GM21528 (cell line): Measurements from ENCODE around the gene SPON1.
"Not testable (repeated sequence)": the region's sequence is repeated elsewhere in the genome, so short reads cannot be mapped to it uniquely, and the experiment has no call there.

Experiments
- ATAC-seq: cut with Tn5 transposase; IDR thresholded peaks from one replicate; pipeline ENCODE4 v1.9.1; 2021; ENCODE audit warnings: mild to moderate bottlenecking, moderate library complexity; ENCODE audit not compliant: unreplicated experiment, low FRiP score

Gene SPON1

DNA sequence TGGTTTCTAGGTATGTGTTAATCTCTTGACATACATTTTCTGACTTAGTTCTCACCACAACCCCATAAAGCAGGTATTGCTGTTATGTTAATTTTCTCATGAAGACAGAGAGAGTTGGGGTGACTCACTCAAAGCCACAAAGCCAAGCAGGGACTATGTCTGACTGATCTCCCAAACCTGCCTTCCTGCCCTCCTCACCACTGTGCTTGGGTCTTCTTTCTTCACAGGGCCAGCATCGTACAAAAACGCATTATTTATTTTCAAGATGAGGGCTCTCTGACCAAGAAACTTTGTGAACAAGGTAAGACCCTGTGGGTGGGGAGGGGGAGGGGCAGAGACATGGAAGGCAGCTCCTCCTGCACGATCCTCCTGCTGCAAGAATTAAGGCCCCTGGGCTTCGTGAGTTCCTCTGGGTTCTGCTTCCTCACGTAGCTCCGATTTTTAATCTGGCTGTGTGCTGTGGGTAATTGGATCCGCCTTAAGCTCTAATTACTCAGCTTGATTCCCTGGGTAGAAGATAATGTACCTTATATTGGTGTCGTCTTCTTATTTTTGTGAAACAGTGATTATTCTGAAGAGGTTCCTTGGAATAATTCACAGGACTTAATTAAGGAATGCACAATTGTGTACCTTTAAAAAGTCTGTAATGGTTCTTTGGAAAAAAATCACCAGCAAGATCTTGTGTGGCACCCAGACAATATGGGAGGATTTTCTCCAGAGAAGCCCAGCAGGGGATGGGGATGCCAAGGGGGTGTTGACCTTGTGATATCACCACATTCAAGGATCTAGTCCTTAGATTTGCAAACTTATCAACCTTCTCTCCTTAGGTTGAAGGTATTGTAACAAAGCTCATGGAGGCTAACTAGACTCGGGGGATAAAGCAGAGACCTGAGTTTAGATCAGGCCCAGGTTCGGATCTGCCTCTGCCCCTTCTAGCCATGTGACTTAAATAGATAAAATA, 112.9 kb downstream of the SPON1 start:
- no peak for ATAC-seq

GRCh38 chr11:14079011-14079410, 116.5 kb downstream of the SPON1 start:
- no peak for ATAC-seq

GRCh38 chr11:14079797-14080196, 117.3 kb downstream of the SPON1 start:
- ATAC-seq: no peak

DNA sequence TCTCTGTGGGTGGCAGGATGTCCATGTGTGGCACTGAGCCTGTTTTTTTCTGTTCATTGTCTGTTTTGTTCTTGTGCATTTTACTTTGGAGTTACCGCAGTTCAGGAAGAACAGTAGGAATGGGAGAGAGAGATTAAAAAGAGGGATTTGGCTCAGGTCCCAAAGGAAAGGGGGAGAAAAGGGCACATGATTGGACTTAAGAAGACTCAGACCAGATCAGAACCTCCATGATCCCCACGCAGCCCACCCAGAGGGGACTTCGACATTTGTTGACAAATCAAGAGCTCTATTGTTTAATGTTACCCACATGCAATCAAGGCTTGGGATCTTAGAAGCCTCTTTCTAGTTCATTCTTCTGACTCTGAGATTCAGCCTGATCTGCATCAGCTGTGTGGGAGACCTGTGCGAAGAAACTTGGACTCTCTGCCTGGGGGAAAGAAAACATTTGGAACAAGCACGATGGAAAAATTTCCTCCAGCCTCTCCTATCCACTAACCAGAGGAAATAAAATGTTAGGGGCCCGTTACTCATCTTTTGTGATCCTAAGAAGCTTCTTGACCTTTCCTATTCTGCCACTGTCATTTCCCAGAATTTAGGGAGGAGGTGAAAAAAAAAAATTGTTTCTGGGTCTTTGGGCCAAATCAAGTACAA, 119.2 kb downstream of the SPON1 start:
- ATAC-seq: no peak

DNA sequence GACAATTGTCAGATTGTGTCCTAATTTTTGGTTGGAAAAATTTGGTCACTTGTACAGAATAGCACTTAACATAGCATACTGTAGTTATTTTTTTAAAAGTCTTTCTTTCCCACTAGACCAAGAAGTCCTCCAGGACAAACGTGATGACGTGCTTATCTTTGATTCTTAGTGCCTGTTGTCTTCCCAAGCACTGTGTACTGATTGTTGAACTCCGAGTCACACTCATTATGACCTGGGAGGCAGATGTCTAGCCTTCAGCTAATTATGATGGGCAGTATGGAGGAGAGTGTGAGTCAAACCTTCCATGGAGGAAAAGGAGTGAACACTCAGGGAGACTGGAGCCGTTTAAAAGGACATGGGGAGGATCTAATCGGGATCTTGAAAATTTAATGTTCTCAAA, 119.8 kb downstream of the SPON1 start:
- no peak for ATAC-seq

DNA sequence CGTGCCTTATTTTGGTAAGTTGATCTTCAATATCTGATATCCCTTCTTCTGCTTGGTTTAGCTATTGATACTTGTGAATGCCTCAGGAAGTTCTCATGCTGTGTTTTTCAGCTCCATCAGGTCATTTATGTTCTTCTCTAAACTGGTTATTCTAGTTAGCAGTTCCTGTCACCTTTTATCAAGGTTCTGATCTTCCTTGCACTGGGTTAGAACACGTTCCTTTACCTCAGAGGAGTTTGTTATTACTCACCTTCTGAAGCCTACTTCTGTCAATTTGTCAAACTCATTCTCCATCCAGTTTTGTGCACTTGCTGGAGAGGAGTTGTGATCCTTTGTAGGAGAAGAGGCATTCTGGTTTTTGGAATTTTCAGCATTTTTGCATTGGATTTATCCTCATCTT, 126.3 kb downstream of the SPON1 start:
- ATAC-seq: not testable (repeated sequence)

DNA sequence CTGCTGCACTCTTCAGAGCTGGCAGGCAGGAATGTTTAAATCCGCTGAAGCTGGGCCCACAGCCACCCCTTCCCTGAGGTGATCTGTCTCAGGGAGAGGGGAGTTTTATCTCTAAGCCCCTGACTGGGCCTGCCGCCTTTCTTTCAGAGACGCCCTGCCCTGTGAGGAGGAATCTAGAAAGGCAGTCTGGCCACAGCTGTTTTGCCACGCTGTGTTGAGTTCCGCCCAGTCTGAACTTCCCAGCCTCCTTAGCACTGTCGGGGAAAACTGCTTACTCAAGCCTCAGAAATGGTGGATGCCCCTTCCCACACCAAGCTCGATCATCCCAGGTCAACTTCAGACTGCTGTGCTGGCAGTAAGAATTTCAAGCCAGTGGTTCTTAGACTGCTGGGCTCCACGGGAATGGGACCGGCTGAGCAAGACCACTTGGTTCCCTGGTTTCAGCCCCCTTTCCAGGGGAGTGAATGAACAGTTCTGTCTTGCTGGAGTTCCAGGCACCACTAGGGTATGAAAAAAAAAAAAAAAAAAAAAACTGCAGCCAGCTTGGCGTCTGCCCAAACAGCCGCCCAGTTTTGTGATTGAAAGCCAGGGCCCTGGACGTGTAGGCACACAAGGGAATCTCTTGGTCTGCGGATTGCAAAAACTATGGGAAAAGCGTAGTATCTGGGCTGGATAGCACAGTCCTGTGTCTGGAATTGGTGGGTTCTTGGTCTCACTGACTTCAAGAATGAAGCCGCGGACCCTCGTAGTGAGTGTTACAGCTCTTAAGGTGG, 127.4 kb downstream of the SPON1 start:
- no peak for ATAC-seq

DNA sequence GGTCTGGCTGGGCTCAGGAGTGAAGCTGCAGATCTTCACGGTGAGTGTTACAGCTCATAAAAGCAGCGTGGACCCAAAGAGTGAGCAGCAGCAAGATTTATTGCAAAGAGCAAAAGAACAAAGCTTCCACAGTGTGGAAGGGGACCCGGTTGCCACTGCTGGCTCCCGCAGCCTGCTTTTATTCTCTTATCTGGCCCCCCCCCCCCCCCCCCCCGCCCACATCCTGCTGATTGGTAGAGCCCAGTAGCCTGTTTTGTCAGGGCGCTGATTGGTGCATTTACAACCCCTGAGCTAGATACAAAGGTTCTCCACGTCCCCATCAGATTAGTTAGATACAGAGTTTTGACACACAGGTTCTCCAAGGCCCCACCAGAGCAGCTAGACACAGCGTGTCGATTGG, 128.1 kb downstream of the SPON1 start:
- ATAC-seq: not testable (repeated sequence)

- no peak for ATAC-seq
Observed at GRCh38 chr11:14093065-14093464, 130.5 kb downstream of the SPON1 start.

DNA sequence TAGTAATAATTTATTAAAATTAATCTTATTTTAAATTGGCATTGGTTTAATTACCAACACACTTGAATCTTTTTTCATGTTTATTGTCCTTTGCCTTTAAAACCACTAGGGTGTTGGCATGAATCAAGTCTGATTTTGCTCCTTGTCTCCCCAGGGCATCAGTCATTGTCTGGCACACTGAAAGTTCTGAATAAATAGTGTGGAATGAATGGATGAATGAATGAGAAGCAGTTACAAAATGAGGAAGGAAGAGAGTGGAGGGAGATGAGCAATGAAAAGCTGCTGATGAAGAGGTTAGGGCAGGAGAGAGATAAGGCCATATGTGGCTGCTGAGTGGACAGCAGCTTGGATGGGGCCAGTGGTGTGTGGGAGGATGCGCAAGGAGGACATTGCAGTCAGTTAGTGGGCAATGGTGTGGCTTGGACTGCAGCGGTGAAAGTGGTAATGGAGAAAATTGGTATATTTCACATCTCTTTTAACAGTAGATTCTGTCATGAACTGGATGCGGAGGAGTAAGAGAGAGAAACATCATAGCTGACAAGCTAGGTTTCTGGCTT, 132.0 kb downstream of the SPON1 start:
- no peak for ATAC-seq

DNA sequence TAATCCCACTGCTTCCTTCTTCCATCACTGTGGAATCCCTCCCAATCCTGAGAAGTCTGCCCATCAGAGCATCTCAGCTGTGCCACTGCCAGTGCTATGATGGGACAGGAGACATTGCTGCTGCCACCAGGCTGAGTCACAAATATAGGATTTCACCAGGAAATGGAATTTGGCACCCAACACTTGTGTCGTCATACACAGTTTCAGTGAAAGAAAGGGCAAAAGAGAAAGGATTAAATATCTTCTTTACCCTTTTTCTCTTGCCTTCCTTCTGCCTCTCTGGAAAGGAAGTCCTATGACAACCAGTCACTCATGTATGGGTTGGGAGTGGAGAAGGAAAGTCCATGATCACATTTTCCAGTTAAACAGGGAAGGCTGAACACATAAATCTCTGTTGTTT, 133.4 kb downstream of the SPON1 start:
- no peak for ATAC-seq

DNA sequence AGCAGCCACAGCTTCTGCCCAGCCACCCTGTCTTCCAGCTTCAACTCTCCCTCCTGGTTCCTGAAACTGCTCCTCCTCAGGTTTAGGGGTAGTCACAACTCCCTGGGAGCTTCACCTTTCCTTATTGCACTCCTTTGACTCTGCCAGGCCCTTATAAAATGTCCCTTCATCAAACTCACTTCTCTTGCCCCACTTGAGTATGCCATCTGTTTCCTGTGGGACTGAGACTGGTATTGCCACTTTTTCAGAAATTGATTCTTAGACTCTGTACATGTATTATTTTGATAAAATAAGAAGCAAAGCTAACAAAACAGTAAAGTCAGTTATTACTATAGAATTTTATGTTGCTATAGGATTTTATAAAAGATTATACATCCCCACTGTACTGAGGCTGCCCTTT, 134.1 kb downstream of the SPON1 start:
- no peak for ATAC-seq

DNA sequence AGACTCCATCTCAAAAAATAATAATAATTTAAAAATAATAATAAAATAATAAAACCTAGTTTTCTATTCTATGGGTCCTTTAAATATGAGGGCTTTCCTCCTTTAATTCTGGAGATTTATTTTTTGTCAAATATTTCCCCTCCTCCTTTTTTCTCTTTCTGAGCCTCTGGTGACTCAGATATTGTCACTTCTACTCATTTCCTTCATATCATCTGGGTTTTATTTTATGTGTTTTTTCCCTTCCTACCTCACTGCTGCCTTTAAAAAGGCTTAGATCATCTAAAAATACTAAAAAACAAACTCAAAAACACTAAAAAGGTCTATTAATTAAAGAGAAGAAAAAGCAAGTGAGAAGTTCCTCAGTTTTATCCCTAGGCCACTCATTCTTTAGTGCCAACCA, 138.9 kb downstream of the SPON1 start:
- no peak for ATAC-seq

- ATAC-seq: no peak
Observed at GRCh38 chr11:14102766-14103165, 140.2 kb downstream of the SPON1 start.

GRCh38 chr11:14105446-14105845, 142.9 kb downstream of the SPON1 start:
- ATAC-seq: no peak

- ATAC-seq: no peak
Observed at GRCh38 chr11:14106303-14107049, 144.0 kb downstream of the SPON1 start.

GRCh38 chr11:14107050-14107430, 144.5 kb downstream of the SPON1 start:
- ATAC-seq: no peak

GRCh38 chr11:14109742-14110141, 147.2 kb downstream of the SPON1 start:
- no peak for ATAC-seq

DNA sequence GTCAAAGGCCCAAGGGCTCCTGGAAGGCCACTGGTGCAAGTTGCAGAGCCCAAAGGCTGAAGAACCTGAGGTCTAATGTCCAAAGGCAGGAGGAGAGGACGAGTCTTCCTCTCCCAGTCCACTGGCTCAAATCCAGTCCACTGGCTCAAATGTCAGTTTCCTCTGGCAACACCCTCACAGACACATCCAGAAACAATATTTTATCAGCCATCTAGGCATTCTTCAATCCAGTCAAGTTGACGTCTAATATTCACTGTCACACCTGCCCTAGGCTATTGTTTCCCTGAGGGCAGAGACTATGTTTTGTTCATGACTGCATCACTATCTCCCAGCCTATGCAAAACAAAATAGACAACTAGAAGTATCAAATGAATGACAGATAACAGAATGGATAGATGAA, 148.1 kb downstream of the SPON1 start:
- ATAC-seq: no peak

DNA sequence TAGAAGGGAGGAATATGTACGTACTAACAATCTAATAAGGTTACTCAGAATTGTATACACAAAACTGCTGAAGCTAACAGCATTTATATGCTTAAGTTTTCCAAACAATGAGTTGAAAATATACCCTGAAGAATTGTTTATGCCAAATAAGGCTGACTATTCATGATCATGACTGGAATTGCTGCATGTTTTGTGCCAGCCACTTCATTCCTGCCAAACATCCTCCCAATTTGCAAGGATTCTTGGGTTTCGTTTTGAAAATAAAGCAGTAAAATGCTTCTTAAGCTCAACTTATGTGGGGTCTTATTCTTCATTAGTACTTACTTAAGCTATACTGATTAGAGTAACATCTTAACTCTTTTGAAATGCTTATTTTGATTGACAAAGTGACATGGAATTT, 149.0 kb downstream of the SPON1 start:
- ATAC-seq: no peak
